Prostate gland (tissue), 2 donors: ENCODE results near the gene TMEM106B.

Source experiments
- CTCF ChIP-seq, 4 experiments: fragments of 200-600 bp in 2 of 4; fragments of 450-650 bp in 2 of 4; sonication (generic) in 2 of 4; IDR thresholded peaks; 1 replicate in 3 of 4; 2 replicates in 1 of 4; pipeline ENCODE4 v1.5.1; 2016 to 2019; ENCODE audit warnings: antibody characterized with exemption in 4 of 4, mild to moderate bottlenecking in 2 of 4, moderate library complexity in 2 of 4
- POLR2A ChIP-seq: fragments of 450-650 bp; IDR thresholded peaks from one replicate; pipeline ENCODE4 v1.6.1; 2016; ENCODE audit warnings: antibody characterized with exemption, mild to moderate bottlenecking
- POLR2AphosphoS5 ChIP-seq: sonication (generic); formaldehyde crosslinking; IDR thresholded peaks from one replicate; pipeline ENCODE4 v1.6.1; 2017; ENCODE audit warnings: antibody characterized with exemption

GRCh38 chr7:12281038-12281437, 69.9 kb downstream of the TMEM106B start:
- TF ChIP-seq POLR2A, result no peak
- TF ChIP-seq CTCF (IDR thresholded peaks at IDR 0.05), result no peak
- TF ChIP-seq POLR2AphosphoS5, result no peak
